Endodermal cell (in vitro differentiated cells): Measurements from ENCODE around the gene TSPAN16. TPM values are rescaled to one million over a fixed set of nuclear protein-coding genes. Genes with fewer than 3 reads are reported as not detected.

ENCODE experiments used
- DNase-seq: peaks from one replicate; pipeline ENCODE4 v3.0.0-alpha.2; 2017
- H3K27ac ChIP-seq: 2 replicates; pipeline ENCODE4 v1.5.1; 2013; ENCODE audit warnings: mild to moderate bottlenecking, low read depth, low read length, moderate library complexity
- H3K27me3 ChIP-seq: 2 replicates; pipeline ENCODE4 v1.6.1; 2013; ENCODE audit warnings: mild to moderate bottlenecking, low read length, moderate library complexity; ENCODE audit not compliant: insufficient read depth, control insufficient read depth, poor library complexity, severe bottlenecking
- H3K36me3 ChIP-seq: 2 replicates; pipeline ENCODE4 v1.7.0; 2013; ENCODE audit warnings: mild to moderate bottlenecking, low read length, moderate library complexity; ENCODE audit not compliant: control insufficient read depth, insufficient read depth
- H3K4me1 ChIP-seq: one replicate; pipeline ENCODE4 v1.7.0; 2013; ENCODE audit warnings: low read length; ENCODE audit not compliant: control insufficient read depth, insufficient read depth
- H3K4me3 ChIP-seq: 2 replicates; pipeline ENCODE4 v1.5.1; 2013; ENCODE audit warnings: mild to moderate bottlenecking, low read length, moderate library complexity
- H3K9ac ChIP-seq: 2 replicates; pipeline ENCODE4 v1.6.1; 2013; ENCODE audit warnings: mild to moderate bottlenecking, low read length, moderate library complexity; ENCODE audit not compliant: poor library complexity, severe bottlenecking; ENCODE audit errors: extremely low read depth
- H3K9me3 ChIP-seq: 2 replicates; pipeline ENCODE4 v1.6.1; 2013; ENCODE audit warnings: mild to moderate bottlenecking, low read length, moderate library complexity; ENCODE audit not compliant: control insufficient read depth
- H3K27ac Mint-ChIP-seq: 2 replicates; pipeline ENCODE4 v1.8.0; 2020; ENCODE audit warnings: mixed read lengths
- H3K27me3 Mint-ChIP-seq: 2 replicates; pipeline ENCODE4 v1.8.0; 2021; ENCODE audit warnings: mild to moderate bottlenecking, mixed read lengths; ENCODE audit not compliant: insufficient read depth
- H3K36me3 Mint-ChIP-seq: 2 replicates; pipeline ENCODE4 v1.8.0; 2020; ENCODE audit warnings: low read depth, mixed read lengths
- H3K4me1 Mint-ChIP-seq: 2 replicates; pipeline ENCODE4 v1.8.0; 2020; ENCODE audit warnings: mixed read lengths
- H3K4me3 Mint-ChIP-seq: 2 replicates; pipeline ENCODE4 v1.8.0; 2020; ENCODE audit warnings: mild to moderate bottlenecking, moderate library complexity, mixed read lengths
- H3K9me3 Mint-ChIP-seq: 2 replicates; pipeline ENCODE4 v1.8.0; 2020; ENCODE audit warnings: mild to moderate bottlenecking, mixed read lengths
- WGBS, 2 experiments: methylation state at CpG; one replicate each; pipeline versions ENCODE4 v1.1.5 to v1.1.7; 2013; ENCODE audit warnings: missing lambda C conversion rate in 2 of 2, mixed read lengths in 1 of 2; ENCODE audit not compliant: insufficient coverage in 1 of 2, insufficient read length in 1 of 2; 5-methylcytosine and 5-hydroxymethylcytosine counted together
- total RNA-seq, 2 donors: library from RNA; stranded (reverse); fragmentation: NEBNext Ultra II Directional in 1 of 2; extraction: Animal tissue kit (Norgen Biotek cat#: 25700) in 1 of 2; gene quantifications; 2 replicates in 1 of 2; 3 replicates in 1 of 2; pipeline ENCODE4 v1.2.1, GENCODE V29; 2021
- TF ChIP-seq, protein P1 (sequence below): fragments of 200-600 bp; sonication (generic); conservative IDR thresholded peaks from 2 replicates; pipeline ENCODE4 v1.5.0; 2021; ENCODE audit warnings: antibody characterized with exemption, mild to moderate bottlenecking

The TSPAN16 gene
- total RNA-seq, 2 donors from 2014 or later, result not detected

- Mint-ChIP-seq H3K27ac (no peak overlapping the region), H3K9me3 (peaks cover 2% of the 10 kb centered on the region), H3K27me3 (no peaks in the 10 kb centered on the region), H3K36me3 (peaks cover 49% of the 10 kb centered on the region), H3K4me3 (no peak overlapping the region), H3K4me1 (peaks cover 5% of the 10 kb centered on the region)
- no peaks in the 10 kb centered on the region for H3K27me3 ChIP-seq
- no peak overlapping the region for H3K27ac ChIP-seq
- 96% methylated on average over 5 to 14 of the region's 14 CpGs for WGBS, 2 experiments
- H3K4me1 ChIP-seq, result peaks cover 5% of the 10 kb centered on the region
- H3K36me3 ChIP-seq, result peaks cover 46% of the 10 kb centered on the region
- no peaks in the 10 kb centered on the region for H3K9me3 ChIP-seq
- no peak overlapping the region for H3K9ac ChIP-seq
- no peak for DNase-seq
- no peak overlapping the region for H3K4me3 ChIP-seq
- TF ChIP-seq, protein P1, sequence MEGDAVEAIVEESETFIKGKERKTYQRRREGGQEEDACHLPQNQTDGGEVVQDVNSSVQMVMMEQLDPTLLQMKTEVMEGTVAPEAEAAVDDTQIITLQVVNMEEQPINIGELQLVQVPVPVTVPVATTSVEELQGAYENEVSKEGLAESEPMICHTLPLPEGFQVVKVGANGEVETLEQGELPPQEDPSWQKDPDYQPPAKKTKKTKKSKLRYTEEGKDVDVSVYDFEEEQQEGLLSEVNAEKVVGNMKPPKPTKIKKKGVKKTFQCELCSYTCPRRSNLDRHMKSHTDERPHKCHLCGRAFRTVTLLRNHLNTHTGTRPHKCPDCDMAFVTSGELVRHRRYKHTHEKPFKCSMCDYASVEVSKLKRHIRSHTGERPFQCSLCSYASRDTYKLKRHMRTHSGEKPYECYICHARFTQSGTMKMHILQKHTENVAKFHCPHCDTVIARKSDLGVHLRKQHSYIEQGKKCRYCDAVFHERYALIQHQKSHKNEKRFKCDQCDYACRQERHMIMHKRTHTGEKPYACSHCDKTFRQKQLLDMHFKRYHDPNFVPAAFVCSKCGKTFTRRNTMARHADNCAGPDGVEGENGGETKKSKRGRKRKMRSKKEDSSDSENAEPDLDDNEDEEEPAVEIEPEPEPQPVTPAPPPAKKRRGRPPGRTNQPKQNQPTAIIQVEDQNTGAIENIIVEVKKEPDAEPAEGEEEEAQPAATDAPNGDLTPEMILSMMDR, result no peak
Observed at GRCh38 chr19:11337080-11337479, 41.1 kb downstream of the TSPAN16 start.

DNA sequence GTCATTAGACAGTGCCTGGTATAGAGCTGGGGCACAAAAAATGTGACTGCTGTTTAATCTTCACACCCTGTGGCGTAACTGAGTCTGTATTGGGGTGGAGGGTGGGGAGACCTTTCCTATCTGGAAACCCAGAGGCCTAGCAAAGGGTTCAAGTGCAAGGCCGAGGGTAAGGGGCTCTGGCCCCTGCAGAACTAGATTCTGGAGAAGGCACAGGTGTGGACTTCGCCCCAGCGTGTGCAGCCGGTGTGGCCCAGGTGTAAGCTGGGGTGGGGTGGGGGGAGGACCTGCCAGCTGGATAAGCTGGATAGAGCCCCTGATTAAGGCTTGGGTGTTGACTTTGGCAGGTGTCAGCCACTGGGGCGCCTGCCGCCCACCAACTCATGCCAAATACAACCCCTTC is 42.2 kb downstream of the TSPAN16 start:
- Mint-ChIP-seq H3K4me3 (peak overlapping the region; percentile 71), H3K27me3 (no peaks in the 10 kb centered on the region), H3K4me1 (peaks cover 5% of the 10 kb centered on the region), H3K27ac (no peak overlapping the region), H3K9me3 (peaks cover 2% of the 10 kb centered on the region), H3K36me3 (peaks cover 45% of the 10 kb centered on the region)
- Histone ChIP-seq H3K4me3 (peak overlapping the region; percentile 85), H3K36me3 (peaks cover 36% of the 10 kb centered on the region), H3K27me3 (no peaks in the 10 kb centered on the region), H3K27ac (no peak overlapping the region), H3K4me1 (peaks cover 5% of the 10 kb centered on the region), H3K9me3 (no peaks in the 10 kb centered on the region), H3K9ac (no peak overlapping the region)
- TF ChIP-seq, protein P1, result no peak
- DNase-seq, result no peak
- 92% methylated on average over 7 of the region's 7 CpGs; no CpG with 5 or more reads in 1 of the 2 experiments for WGBS, 2 experiments

- WGBS, 2 experiments, result 35 to 43% methylated on average over 5 to 21 of the region's 21 CpGs
Observed at GRCh38 chr19:11338569-11339253, 42.8 kb downstream of the TSPAN16 start.

More at GRCh38 chr19:11338569-11339253, 42.8 kb downstream of the TSPAN16 start:
- Histone ChIP-seq H3K9ac (peak overlapping the region; percentile 49), H3K36me3 (peaks cover 30% of the 10 kb centered on the region), H3K27me3 (no peaks in the 10 kb centered on the region), H3K4me3 (peak overlapping the region; percentile 85), H3K27ac (no peak overlapping the region), H3K9me3 (no peaks in the 10 kb centered on the region), H3K4me1 (peaks cover 5% of the 10 kb centered on the region)
- TF ChIP-seq, protein P1, result no peak
- Mint-ChIP-seq H3K27ac (no peak overlapping the region), H3K36me3 (peaks cover 41% of the 10 kb centered on the region), H3K9me3 (peaks cover 2% of the 10 kb centered on the region), H3K4me3 (peak overlapping the region; percentile 71), H3K27me3 (no peaks in the 10 kb centered on the region), H3K4me1 (peaks cover 5% of the 10 kb centered on the region)
- DNase-seq, result no peak
